ENCODE data around the gene EHD1.

Gene EHD1

DNA sequence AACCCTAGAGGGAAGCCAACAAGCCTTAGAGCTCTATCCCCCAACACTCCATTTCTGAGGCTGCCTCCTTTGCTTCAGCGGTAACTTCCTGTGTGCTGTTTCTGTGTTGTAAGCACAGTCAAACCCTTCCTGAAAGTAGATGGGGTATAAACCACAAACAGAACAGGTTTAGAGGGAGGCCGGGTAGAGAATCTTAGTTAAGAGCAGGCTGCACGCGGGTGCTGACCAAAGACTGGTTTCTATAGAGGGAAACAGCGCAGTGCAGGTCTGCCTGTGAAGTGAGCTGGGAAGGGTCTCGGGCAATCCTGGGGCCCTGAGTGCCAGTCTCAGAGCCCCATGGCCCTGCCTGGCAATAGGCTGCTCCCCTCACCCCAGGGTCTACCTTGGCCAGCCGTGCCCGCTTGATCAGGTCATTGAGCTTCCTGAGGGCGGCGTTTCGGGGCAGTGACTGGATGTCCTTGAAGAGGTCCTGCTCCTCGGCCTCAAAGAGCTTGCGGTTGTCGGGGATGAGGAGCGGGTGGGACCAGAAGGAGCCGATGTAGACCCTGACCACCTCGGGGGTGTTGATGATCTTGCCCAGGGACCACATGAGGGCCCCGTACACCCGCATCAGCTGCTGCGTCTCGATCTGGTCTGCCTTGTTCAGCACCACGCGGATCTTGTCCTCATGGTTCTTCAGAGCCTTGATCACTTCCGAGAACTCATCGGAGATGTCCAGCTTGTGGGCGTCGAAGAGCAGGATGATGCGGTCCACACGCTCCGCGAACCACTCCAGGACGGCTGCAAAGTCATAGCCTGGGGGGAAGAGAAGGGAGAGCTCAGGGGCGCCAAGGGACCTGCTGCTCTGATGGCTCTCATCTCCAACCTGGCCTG, 18.6 kb downstream of the EHD1 start:
- DNase-seq (ENCODE audit: extremely low spot score), result no peak
- ChIA-PET POLR2A (no interaction called here), CTCF (interaction anchor here (0.5 to 1.4 kb wide), 5 partner anchors 8 to 64 kb away, joined by 3 to 4 read pairs (median 3); no protein-coding TSS in a partner anchor)
- no peak for TF ChIP-seq L3MBTL2 (conservative IDR thresholded peaks at IDR 0.05)
- no peak for TF ChIP-seq LEF1 (IDR thresholded peaks at IDR 0.05; ENCODE audit: borderline replicate concordance)
- no peak for TF ChIP-seq NFRKB (IDR thresholded peaks at IDR 0.05)
- no peak for TF ChIP-seq HDGF (IDR thresholded peaks at IDR 0.05; ENCODE audit: borderline replicate concordance)
- TF ChIP-seq ELF4 (IDR thresholded peaks at IDR 0.05), result no peak
- no peak for TF ChIP-seq SP1 (IDR thresholded peaks at IDR 0.05)
- TF ChIP-seq, protein P1, sequence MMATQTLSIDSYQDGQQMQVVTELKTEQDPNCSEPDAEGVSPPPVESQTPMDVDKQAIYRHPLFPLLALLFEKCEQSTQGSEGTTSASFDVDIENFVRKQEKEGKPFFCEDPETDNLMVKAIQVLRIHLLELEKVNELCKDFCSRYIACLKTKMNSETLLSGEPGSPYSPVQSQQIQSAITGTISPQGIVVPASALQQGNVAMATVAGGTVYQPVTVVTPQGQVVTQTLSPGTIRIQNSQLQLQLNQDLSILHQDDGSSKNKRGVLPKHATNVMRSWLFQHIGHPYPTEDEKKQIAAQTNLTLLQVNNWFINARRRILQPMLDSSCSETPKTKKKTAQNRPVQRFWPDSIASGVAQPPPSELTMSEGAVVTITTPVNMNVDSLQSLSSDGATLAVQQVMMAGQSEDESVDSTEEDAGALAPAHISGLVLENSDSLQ (IDR thresholded peaks at IDR 0.05), result no peak
- no peak for TF ChIP-seq BHLHE40 (IDR thresholded peaks at IDR 0.05; ENCODE audit: borderline replicate concordance)
- TF ChIP-seq SUZ12 (IDR thresholded peaks at IDR 0.05), result no peak
- TF ChIP-seq CTBP1 (IDR thresholded peaks at IDR 0.05; ENCODE audit: borderline replicate concordance), result no peak
- TF ChIP-seq ARNT (IDR thresholded peaks at IDR 0.05), result no peak
- TF ChIP-seq TARDBP (IDR thresholded peaks at IDR 0.05), result no peak
- TF ChIP-seq FOXM1 (IDR thresholded peaks at IDR 0.05; ENCODE audit: borderline replicate concordance), result no peak
- TF ChIP-seq FOXA1 (IDR thresholded peaks at IDR 0.05), result no peak
- no peak for TF ChIP-seq ZNF384 (IDR thresholded peaks at IDR 0.05)
- no peak for TF ChIP-seq FOXK2 (IDR thresholded peaks at IDR 0.05)

DNA sequence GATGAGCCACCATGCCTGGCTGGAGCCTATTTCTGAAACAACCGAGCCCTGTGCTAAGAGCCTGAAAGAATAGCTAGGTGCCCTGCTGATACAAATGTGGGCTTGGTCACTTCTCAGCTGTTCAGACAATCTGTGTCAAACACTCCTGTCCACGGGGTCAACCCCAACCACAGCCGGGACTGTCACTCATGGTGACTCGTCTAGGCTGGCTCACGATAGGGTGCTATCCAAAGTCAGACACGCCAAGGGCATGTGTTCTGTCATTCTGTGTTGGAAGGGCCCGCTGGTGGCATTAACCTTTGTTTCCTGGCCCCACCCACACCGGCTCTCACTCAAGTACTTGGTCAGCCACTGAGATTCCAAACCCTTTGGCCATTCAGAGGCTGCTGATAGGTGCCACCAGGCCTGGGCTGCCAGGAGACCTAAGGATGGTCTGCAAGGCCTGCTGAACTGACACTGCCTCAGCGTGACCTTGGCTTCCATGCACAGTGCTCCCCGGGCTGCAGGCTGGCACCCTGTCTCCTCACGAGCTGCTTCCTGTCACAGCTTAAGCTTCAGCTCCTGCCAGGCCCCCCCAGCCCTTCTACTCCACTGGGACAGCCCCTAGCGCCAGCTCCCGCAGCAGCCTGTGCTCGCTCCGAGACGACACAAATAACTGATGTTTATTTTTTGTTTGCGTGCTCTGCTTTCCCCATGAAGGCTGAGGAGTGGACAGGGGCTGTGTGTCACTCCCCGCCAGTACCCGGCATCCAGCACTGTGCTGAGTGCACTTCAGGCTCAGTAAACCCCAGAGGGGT, 19.8 kb downstream of the EHD1 start:
- TF ChIP-seq ARNT (IDR thresholded peaks at IDR 0.05), result no peak
- no peak for TF ChIP-seq CTBP1 (IDR thresholded peaks at IDR 0.05; ENCODE audit: borderline replicate concordance)
- no peak for TF ChIP-seq SP1 (IDR thresholded peaks at IDR 0.05)
- TF ChIP-seq L3MBTL2 (conservative IDR thresholded peaks at IDR 0.05), result no peak
- no peak for TF ChIP-seq ZNF384 (IDR thresholded peaks at IDR 0.05)
- no peak for TF ChIP-seq HDGF (IDR thresholded peaks at IDR 0.05; ENCODE audit: borderline replicate concordance)
- TF ChIP-seq FOXA1 (IDR thresholded peaks at IDR 0.05), result no peak
- TF ChIP-seq, protein P1 (IDR thresholded peaks at IDR 0.05), result no peak
- TF ChIP-seq TARDBP (IDR thresholded peaks at IDR 0.05), result no peak
- TF ChIP-seq FOXK2 (IDR thresholded peaks at IDR 0.05), result no peak
- TF ChIP-seq ELF4 (IDR thresholded peaks at IDR 0.05), result no peak
- ChIA-PET CTCF (interaction anchor here (1.3 kb wide), 1 partner anchor 12 kb away, joined by 4 read pairs; no protein-coding TSS in a partner anchor), POLR2A (no interaction called here)
- no peak for DNase-seq (ENCODE audit: extremely low spot score)

DNA sequence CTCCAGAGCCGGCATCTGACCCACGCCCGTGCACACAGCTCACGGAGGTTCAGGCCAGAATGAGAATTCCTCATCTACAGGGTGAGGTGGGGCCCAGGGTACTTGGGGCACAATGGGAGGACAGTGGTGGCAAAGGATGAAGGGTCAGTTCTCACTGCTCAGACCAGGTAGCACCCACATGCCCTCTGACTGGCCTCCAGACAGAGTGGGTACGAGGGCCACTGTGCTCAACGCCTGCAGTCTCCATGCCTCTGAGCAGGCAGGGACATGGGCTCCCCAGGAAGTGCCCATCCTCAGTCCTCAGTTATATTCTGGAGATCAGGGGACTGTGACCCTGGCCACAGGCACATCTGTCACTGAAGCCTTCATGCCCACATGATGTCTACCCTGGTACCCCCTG, 20.9 kb downstream of the EHD1 start:
- POLR2A ChIA-PET, result no interaction called here
- no peak for DNase-seq (ENCODE audit: extremely low spot score)
- CTCF ChIA-PET, result no interaction called here
- TF ChIP-seq CTBP1 (IDR thresholded peaks at IDR 0.05; ENCODE audit: borderline replicate concordance) (no peak), SUZ12 (IDR thresholded peaks at IDR 0.05) (no peak), SP1 (IDR thresholded peaks at IDR 0.05) (no peak), FOXM1 (IDR thresholded peaks at IDR 0.05; ENCODE audit: borderline replicate concordance) (no peak), L3MBTL2 (conservative IDR thresholded peaks at IDR 0.05) (no peak), FOXK2 (IDR thresholded peaks at IDR 0.05) (no peak), HDGF (IDR thresholded peaks at IDR 0.05; ENCODE audit: borderline replicate concordance) (no peak), TARDBP (IDR thresholded peaks at IDR 0.05) (no peak), BHLHE40 (IDR thresholded peaks at IDR 0.05; ENCODE audit: borderline replicate concordance) (no peak), FOXA1 (IDR thresholded peaks at IDR 0.05) (no peak), ARNT (IDR thresholded peaks at IDR 0.05) (no peak), LEF1 (IDR thresholded peaks at IDR 0.05; ENCODE audit: borderline replicate concordance) (no peak), ZNF384 (IDR thresholded peaks at IDR 0.05) (no peak), NFRKB (IDR thresholded peaks at IDR 0.05) (no peak), ELF4 (IDR thresholded peaks at IDR 0.05) (no peak)
- TF ChIP-seq, protein P1 (IDR thresholded peaks at IDR 0.05), result no peak

DNA sequence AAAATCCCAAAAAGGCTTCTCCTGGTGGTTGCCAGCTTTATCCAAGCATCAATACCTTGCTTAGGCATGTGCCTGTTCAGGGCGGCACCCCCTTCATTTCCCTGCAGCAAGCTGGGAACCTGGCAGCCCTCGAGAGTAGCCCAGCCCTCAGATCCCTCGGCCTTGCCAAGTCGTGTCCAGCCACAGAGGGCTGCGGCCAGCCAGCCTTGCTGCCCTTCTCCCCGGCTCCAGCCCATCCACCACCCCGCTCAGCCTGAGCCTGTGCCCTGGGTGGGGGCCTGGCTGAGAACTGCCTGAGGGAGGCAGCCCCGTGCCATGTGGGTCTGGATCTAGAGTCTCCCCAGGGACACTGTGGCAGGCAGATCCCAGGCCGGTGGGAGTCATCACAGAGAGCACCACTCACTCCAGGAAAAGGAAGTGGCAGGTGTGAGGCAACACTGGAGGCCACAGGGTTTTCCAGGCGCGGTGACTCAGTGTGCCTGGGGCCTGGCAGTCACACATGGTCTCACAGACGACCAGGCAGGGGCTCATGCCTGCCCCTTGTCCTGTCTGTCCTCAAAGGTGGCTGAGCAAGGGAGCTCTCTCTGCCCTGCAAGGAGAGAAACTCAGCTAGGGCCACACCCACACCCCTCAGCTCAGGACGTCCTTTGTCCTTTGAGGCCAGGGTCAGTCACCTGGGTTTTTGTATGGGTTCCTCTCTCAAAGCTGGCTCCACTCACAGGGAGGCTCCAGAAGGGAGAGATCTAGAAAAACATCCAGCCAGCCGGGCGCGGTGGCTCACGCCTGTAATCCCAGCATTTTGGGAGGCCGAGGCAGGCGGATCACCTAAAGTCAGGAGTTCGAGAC, 21.8 kb downstream of the EHD1 start:
- no peak for DNase-seq (ENCODE audit: extremely low spot score)
- ChIA-PET CTCF (interaction anchor here (0.7 to 1.1 kb wide), 2 partner anchors 8 to 19 kb away, joined by 3 to 4 read pairs; no protein-coding TSS in a partner anchor), POLR2A (interaction anchor here (1.6 kb wide), 1 partner anchor 13 kb away, joined by 5 read pairs; no protein-coding TSS in a partner anchor)
- no peak for TF ChIP-seq NFRKB (IDR thresholded peaks at IDR 0.05)
- no peak for TF ChIP-seq FOXM1 (IDR thresholded peaks at IDR 0.05; ENCODE audit: borderline replicate concordance)
- TF ChIP-seq SP1 (IDR thresholded peaks at IDR 0.05), result no peak
- no peak for TF ChIP-seq FOXK2 (IDR thresholded peaks at IDR 0.05)
- TF ChIP-seq ZNF384 (IDR thresholded peaks at IDR 0.05), result no peak
- TF ChIP-seq SUZ12 (IDR thresholded peaks at IDR 0.05), result no peak
- TF ChIP-seq, protein P1 (IDR thresholded peaks at IDR 0.05), result no peak
- TF ChIP-seq L3MBTL2 (conservative IDR thresholded peaks at IDR 0.05), result no peak
- TF ChIP-seq ELF4 (IDR thresholded peaks at IDR 0.05), result no peak
- no peak for TF ChIP-seq HDGF (IDR thresholded peaks at IDR 0.05; ENCODE audit: borderline replicate concordance)

All from HEK293T (cell line).